Muscle of back (tissue), 13 donors: ENCODE data around the gene SLC6A12. TPM values are rescaled to one million over a fixed set of nuclear protein-coding genes. Genes with fewer than 3 reads are reported as not detected.

Experiments
- DNase-seq, 3 donors: peaks; one replicate each; pipeline versions ENCODE4 v3.0.0 to v3.0.0-alpha.2; 2013
- long read RNA-seq, 9 donors: transcript quantifications; one replicate each; lab custom pipeline, GENCODE V29; 2026
- polyA plus RNA-seq, 10 donors: library from polyadenylated mRNA; unstranded; fragments of 120-200 nt; gene quantifications; one replicate each; pipeline ENCODE4 v1.2.1, GENCODE V29; 2013; ENCODE audit not compliant: insufficient read length in 10 of 10

The SLC6A12 gene
- 1 to 10 TPM in 2 of 10 donors, under 1 TPM in 8; 0.42 to 1.5 (median 0.65) TPM for polyA plus RNA-seq
- long read RNA-seq, donor 1: 0 reads
- long read RNA-seq, donor 2: 0 reads
- long read RNA-seq, donor 3: 0 reads
- long read RNA-seq, donor 4: 0 reads
- long read RNA-seq, donor 5: 0 reads
- long read RNA-seq, donor 6: 0 reads
- long read RNA-seq, donor 7: 0 reads
- long read RNA-seq, donor 8: 0 reads
- long read RNA-seq, donor 9: 0 reads

- no peak for DNase-seq
Observed at GRCh38 chr12:214003-214741, at the start of gene SLC6A12. Gene SLC6A12 (minus strand): TSS chr12:214157. CDS start chr12:209986, 4,171 bp downstream.

GRCh38 chr12:263574-263973 is 49.6 kb upstream of the SLC6A12 start:
- peak in 1 of 3 donors; percentile 10 for DNase-seq

GRCh38 chr12:262817-263216 is 48.9 kb upstream of the SLC6A12 start, which contains the start of gene SLC6A13:
Gene SLC6A13 (minus strand): TSS chr12:262836. CDS start chr12:260052, 2,784 bp downstream.
- peak in 2 of 3 donors; percentile 15 to 26 for DNase-seq

GRCh38 chr12:262113-262512 is 48.2 kb upstream of the SLC6A12 start:
- no peak for DNase-seq

GRCh38 chr12:257521-258321 is 43.8 kb upstream of the SLC6A12 start:
- DNase-seq: no peak

- no peak for DNase-seq
Observed at GRCh38 chr12:256958-257357, 43.0 kb upstream of the SLC6A12 start.

GRCh38 chr12:256225-256624 is 42.3 kb upstream of the SLC6A12 start:
- DNase-seq: no peak

- no peak for DNase-seq
Observed at GRCh38 chr12:254912-255311, 41.0 kb upstream of the SLC6A12 start.

- no peak for DNase-seq
Observed at GRCh38 chr12:254039-254438, 40.1 kb upstream of the SLC6A12 start.

GRCh38 chr12:253116-253831 is 39.3 kb upstream of the SLC6A12 start:
- DNase-seq: no peak

GRCh38 chr12:252636-253035 is 38.7 kb upstream of the SLC6A12 start:
- DNase-seq: no peak

- no peak for DNase-seq
Observed at GRCh38 chr12:247271-247670, 33.3 kb upstream of the SLC6A12 start.

- DNase-seq: no peak
Observed at GRCh38 chr12:243381-243780, 29.4 kb upstream of the SLC6A12 start.

GRCh38 chr12:242496-242895 is 28.5 kb upstream of the SLC6A12 start:
- no peak for DNase-seq

GRCh38 chr12:241266-241665 is 27.3 kb upstream of the SLC6A12 start:
- no peak for DNase-seq

GRCh38 chr12:240566-240965 is 26.6 kb upstream of the SLC6A12 start:
- no peak for DNase-seq

GRCh38 chr12:238736-239398 is 24.9 kb upstream of the SLC6A12 start:
- no peak for DNase-seq

GRCh38 chr12:238116-238515 is 24.2 kb upstream of the SLC6A12 start:
- DNase-seq: no peak

GRCh38 chr12:237026-237815 is 23.3 kb upstream of the SLC6A12 start:
- no peak for DNase-seq

- DNase-seq: no peak
Observed at GRCh38 chr12:236445-236844, 22.5 kb upstream of the SLC6A12 start.
